Stomach (tissue), 9 donors: ENCODE measurements around the gene CHEK1. TPM values are rescaled to one million over a fixed set of nuclear protein-coding genes. Genes with fewer than 3 reads are reported as not detected.

Experiments used
- DNase-seq, 2 donors: peaks; one replicate each; pipeline versions ENCODE4 v3.0.0 to v3.0.0-alpha.2; 2013 to 2019
- H3K27ac ChIP-seq, 5 donors: fragments of 200-600 bp in 4 of 5; sonication (generic) in 4 of 5; one replicate each; pipeline ENCODE4 v1.5.1; 2013 to 2019; ENCODE audit warnings: mild to moderate bottlenecking in 1 of 5, moderate library complexity in 1 of 5
- H3K27me3 ChIP-seq, 3 donors: fragments of 200-600 bp; sonication (generic); one replicate each; pipeline ENCODE4 v1.5.1; 2017 to 2019; ENCODE audit warnings: mixed run types in 1 of 3
- H3K36me3 ChIP-seq, 4 donors: fragments of 200-600 bp; sonication (generic); 1 replicate in 3 of 4; 2 replicates in 1 of 4; pipeline ENCODE4 v1.5.1; 2016 to 2019
- H3K4me1 ChIP-seq, 4 donors: fragments of 200-600 bp; sonication (generic); one replicate each; pipeline ENCODE4 v1.5.1; 2016 to 2019
- H3K4me3 ChIP-seq, 4 donors: fragments of 200-600 bp; sonication (generic) in 3 of 4; one replicate each; pipeline ENCODE4 v1.5.1; 2016 to 2019; ENCODE audit warnings: mild to moderate bottlenecking in 1 of 4
- H3K9me3 ChIP-seq, 4 donors: fragments of 200-600 bp; sonication (generic); one replicate each; pipeline ENCODE4 v1.5.1; 2016 to 2019
- CTCF ChIP-seq, 7 experiments: fragments of 450-650 bp in 4 of 7; fragments of 200-600 bp in 3 of 7; sonication (generic) in 3 of 7; IDR thresholded peaks; one replicate each; pipeline ENCODE4 v1.5.1; 2016 to 2019; ENCODE audit warnings: antibody characterized with exemption in 7 of 7, control low read depth in 2 of 7, mild to moderate bottlenecking in 1 of 7
- EP300 ChIP-seq: sonication (generic); formaldehyde crosslinking; IDR thresholded peaks from one replicate; pipeline ENCODE4 v1.6.1; 2017; ENCODE audit warnings: antibody characterized with exemption
- POLR2A ChIP-seq, 4 donors: fragments of 450-650 bp; IDR thresholded peaks; one replicate each; pipeline ENCODE4 v1.6.1; 2016; ENCODE audit warnings: antibody characterized with exemption in 4 of 4, control low read depth in 2 of 4, mild to moderate bottlenecking in 1 of 4, moderate library complexity in 1 of 4
- POLR2AphosphoS5 ChIP-seq, 3 donors: sonication (generic); formaldehyde crosslinking; IDR thresholded peaks; one replicate each; pipeline ENCODE4 v1.6.1; 2016; ENCODE audit warnings: antibody characterized with exemption in 3 of 3
- WGBS, 5 donors: extraction: QIAGEN DNeasy Blood & Tissue Kit in 3 of 5; methylation state at CpG; one replicate each; pipeline versions ENCODE4 v1.1.5 to v1.1.7; 2013 to 2018; 5-methylcytosine and 5-hydroxymethylcytosine counted together
- intact Hi-C: fragments of 100-400 bp; cut with DNase I; formaldehyde crosslinking; loops from one replicate; pipeline ENCODE4 v1.15.1; 2023; ENCODE audit warnings: low total_unique reads
- polyA plus RNA-seq, 3 donors: library from polyadenylated mRNA; stranded (reverse); fragments of 200-250 nt; gene quantifications; one replicate each; pipeline ENCODE4 v1.2.3, GENCODE V29; 2013
- total RNA-seq, 5 donors: library from RNA; depleted of rRNA; stranded (reverse); fragments of >200 nt; gene quantifications; one replicate each; pipeline versions ENCODE4 v1.1.0 to v1.2.3, GENCODE V29; 2014 to 2016
- donor health status: healthy with polysubstance abuse.
- donor health status: Bipolar disorder and iron deficiency.
- donor health status: healthy.

Gene CHEK1
- total and polyA plus RNA-seq, 8 donors: 0.14 to 19.3 (median 3.4) TPM; not detected in 1

DNA sequence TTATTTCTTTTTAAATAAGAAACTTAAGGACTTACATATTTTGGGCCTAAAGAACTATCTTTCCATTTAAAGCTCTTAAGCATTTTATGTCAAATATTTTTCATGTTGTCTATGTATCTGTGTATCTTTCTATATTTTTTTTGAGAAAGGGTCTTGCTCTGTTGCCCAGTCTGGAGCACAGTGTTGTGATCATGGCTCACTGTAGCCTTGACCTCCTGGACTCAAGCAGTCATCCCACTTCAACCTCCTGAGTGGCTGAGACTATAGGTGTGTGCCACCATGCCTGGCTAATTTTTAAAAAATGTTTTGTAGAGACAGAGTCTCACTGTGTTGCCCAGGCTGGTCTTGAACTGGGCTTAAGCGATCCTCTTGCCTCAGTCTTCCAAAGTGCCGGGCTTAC is 24.3 kb upstream of the CHEK1 start:
- WGBS, 5 donors: 95 to 100% (median 97%) methylated on average over 2 of the region's 2 CpGs
- H3K4me3 ChIP-seq: no peak overlapping the region
- TF ChIP-seq POLR2AphosphoS5 (IDR thresholded peaks at IDR 0.05) (no peak), CTCF (IDR thresholded peaks at IDR 0.05) (no peak), EP300 (no peak), POLR2A (IDR thresholded peaks at IDR 0.05) (no peak)
- peaks cover 74 to 100% (median 98%) of the 10 kb centered on the region in 4 donors for H3K36me3 ChIP-seq
- H3K9me3 ChIP-seq: no peaks in the 10 kb centered on the region
- no peak for DNase-seq
- peaks cover 0 to 9% (median 3%) of the 10 kb centered on the region in 4 donors for H3K4me1 ChIP-seq
- no peaks in the 10 kb centered on the region for H3K27me3 ChIP-seq
- no peak overlapping the region for H3K27ac ChIP-seq
- intact Hi-C loops: no loop called here

DNA sequence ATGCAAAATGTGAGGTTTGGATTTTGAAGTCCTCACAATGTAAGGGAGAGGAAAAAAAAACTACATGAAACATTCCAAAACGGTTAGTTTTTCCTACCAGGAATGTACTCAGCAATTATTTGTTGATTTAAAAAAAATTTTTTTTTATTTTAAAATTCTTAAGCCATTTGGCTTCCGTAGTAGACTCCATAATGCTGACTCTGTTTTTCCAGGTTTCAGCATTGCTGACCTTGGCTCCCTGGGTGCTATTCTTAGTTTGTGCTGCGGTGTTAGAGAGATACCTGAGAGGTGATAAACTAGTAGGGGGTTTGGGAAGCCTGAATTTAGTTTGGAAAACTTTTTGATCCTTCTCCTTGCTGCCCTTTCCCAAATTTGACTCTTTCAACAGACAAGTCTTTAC is 21.8 kb upstream of the CHEK1 start:
- H3K36me3 ChIP-seq: peaks cover 86 to 100% (median 100%) of the 10 kb centered on the region in 4 donors
- no peak for TF ChIP-seq POLR2A (IDR thresholded peaks at IDR 0.05)
- H3K4me3 ChIP-seq: no peak overlapping the region
- 72 to 84% (median 76%) methylated on average over 3 of the region's 3 CpGs for WGBS, 5 donors
- no peak overlapping the region for H3K27ac ChIP-seq
- DNase-seq: no peak
- intact Hi-C loops: no loop called here
- no peaks in the 10 kb centered on the region for H3K9me3 ChIP-seq
- H3K4me1 ChIP-seq: no peaks in the 10 kb centered on the region
- H3K27me3 ChIP-seq: no peaks in the 10 kb centered on the region

- Histone ChIP-seq H3K4me3 (no peak overlapping the region), H3K4me1 (no peaks in the 10 kb centered on the region), H3K27ac (no peak overlapping the region), H3K27me3 (no peaks in the 10 kb centered on the region), H3K9me3 (no peaks in the 10 kb centered on the region), H3K36me3 (peaks cover 90 to 100% (median 100%) of the 10 kb centered on the region in 4 donors)
- no peak for TF ChIP-seq EP300
- TF ChIP-seq POLR2A (IDR thresholded peaks at IDR 0.05): no peak
- no peak for TF ChIP-seq POLR2AphosphoS5 (IDR thresholded peaks at IDR 0.05)
- TF ChIP-seq CTCF (IDR thresholded peaks at IDR 0.05): no peak
- intact Hi-C loops: no loop called here
- DNase-seq: no peak
Observed at GRCh38 chr11:125605417-125605816, 19.5 kb upstream of the CHEK1 start.

DNA sequence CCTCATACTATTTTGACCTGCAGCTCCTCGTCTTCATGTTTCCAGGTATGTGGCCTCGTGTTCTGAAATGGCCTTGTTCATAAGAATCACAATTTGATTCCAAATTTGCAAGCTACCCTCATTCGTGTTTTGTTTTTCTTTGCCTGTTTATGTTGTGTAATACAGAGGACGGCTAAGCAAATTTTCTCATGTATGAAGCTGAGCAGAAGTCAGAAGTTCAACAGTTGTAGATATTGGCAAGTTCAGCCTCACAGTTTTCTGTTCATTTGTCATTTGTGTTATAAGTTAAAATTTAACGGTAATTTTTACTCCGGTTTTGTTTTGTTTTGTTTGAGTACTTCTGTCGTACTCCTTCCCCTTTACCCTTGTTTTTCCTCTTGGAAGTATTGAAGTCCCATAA is 15.4 kb upstream of the CHEK1 start:
- no peak for DNase-seq
- peaks cover 86 to 100% (median 100%) of the 10 kb centered on the region in 4 donors for H3K36me3 ChIP-seq
- H3K9me3 ChIP-seq: no peaks in the 10 kb centered on the region
- no peak overlapping the region for H3K4me3 ChIP-seq
- intact Hi-C loops: no loop called here
- H3K27ac ChIP-seq: no peak overlapping the region
- TF ChIP-seq POLR2AphosphoS5 (IDR thresholded peaks at IDR 0.05): no peak
- TF ChIP-seq POLR2A (IDR thresholded peaks at IDR 0.05): no peak
- H3K4me1 ChIP-seq: no peaks in the 10 kb centered on the region
- no peaks in the 10 kb centered on the region for H3K27me3 ChIP-seq
- 75 to 84% (median 78%) methylated on average over 7 of the region's 7 CpGs for WGBS, 5 donors

- H3K4me1 ChIP-seq: peaks cover 0 to 6% (median 0%) of the 10 kb centered on the region in 4 donors
- H3K9me3 ChIP-seq: no peaks in the 10 kb centered on the region
- intact Hi-C loops: no loop called here
- DNase-seq: no peak
- peaks cover 56 to 93% (median 90%) of the 10 kb centered on the region in 4 donors for H3K36me3 ChIP-seq
- H3K4me3 ChIP-seq: no peak overlapping the region
- no peaks in the 10 kb centered on the region for H3K27me3 ChIP-seq
- TF ChIP-seq POLR2A (IDR thresholded peaks at IDR 0.05) (no peak), EP300 (no peak), POLR2AphosphoS5 (IDR thresholded peaks at IDR 0.05) (no peak), CTCF (IDR thresholded peaks at IDR 0.05) (no peak)
- WGBS, 5 donors: 90 to 95% (median 90%) methylated on average over 4 of the region's 4 CpGs
- H3K27ac ChIP-seq: no peak overlapping the region
Observed at GRCh38 chr11:125618383-125618782, 6.6 kb upstream of the CHEK1 start.
